DND-41 (cell line): Measurements from ENCODE around the gene WAC.
"Not testable (repeated sequence)": the region's sequence is repeated elsewhere in the genome, so short reads cannot be mapped to it uniquely, and the experiment has no call there.

Source experiments
- ATAC-seq: fragments of 200-7000 bp; cut with Tn5 transposase; 3 replicates; pipeline ENCODE4 v1.9.1; 2021; ENCODE audit warnings: low read depth; ENCODE audit not compliant: insufficient read depth
- DNase-seq: peaks from one replicate; pipeline ENCODE4 v3.0.0-alpha.2; 2020
- H2AFZ ChIP-seq: 2 replicates; pipeline ENCODE4 v1.6.0; 2012; ENCODE audit warnings: low read depth, low read length
- H3K27ac ChIP-seq: 2 replicates; pipeline ENCODE4 v1.5.1; 2012; ENCODE audit warnings: low read length, inconsistent platforms
- H3K27me3 ChIP-seq: fragments of 200-600 bp; sonication (generic); 2 replicates; pipeline ENCODE4 v1.6.0; 2012; ENCODE audit warnings: low read length, mild to moderate bottlenecking, inconsistent platforms; ENCODE audit not compliant: insufficient read depth, poor library complexity
- H3K36me3 ChIP-seq: 2 replicates; pipeline ENCODE4 v1.5.1; 2012; ENCODE audit warnings: low read length, inconsistent platforms; ENCODE audit not compliant: insufficient read depth
- H3K4me1 ChIP-seq: 2 replicates; pipeline ENCODE4 v1.5.1; 2012; ENCODE audit warnings: mild to moderate bottlenecking, low read length; ENCODE audit not compliant: insufficient read depth
- H3K4me2 ChIP-seq: 2 replicates; pipeline ENCODE4 v1.6.0; 2012; ENCODE audit warnings: mild to moderate bottlenecking, moderate library complexity, low read length, inconsistent platforms; ENCODE audit not compliant: insufficient read depth
- H3K4me3 ChIP-seq, 2 experiments: fragments of 200-600 bp in 1 of 2; shearing (Covaris generic) in 1 of 2; 2 replicates each; pipeline ENCODE4 v1.5.1; 2012 to 2016; ENCODE audit warnings: inconsistent platforms in 2 of 2, low read length in 2 of 2, mild to moderate bottlenecking in 2 of 2, low read depth in 1 of 2, moderate library complexity in 1 of 2
- H3K79me2 ChIP-seq: 2 replicates; pipeline ENCODE4 v1.6.0; 2012; ENCODE audit warnings: low read length, inconsistent platforms; ENCODE audit not compliant: insufficient read depth
- H3K9ac ChIP-seq: 2 replicates; pipeline ENCODE4 v1.6.0; 2012; ENCODE audit warnings: low read depth, mild to moderate bottlenecking, inconsistent platforms, low read length, moderate library complexity
- H3K9me3 ChIP-seq: 2 replicates; pipeline ENCODE4 v1.5.1; 2012; ENCODE audit warnings: low read length, moderate library complexity, mild to moderate bottlenecking, inconsistent platforms; ENCODE audit not compliant: insufficient read depth, severe bottlenecking
- H4K20me1 ChIP-seq: 2 replicates; pipeline ENCODE4 v1.6.0; 2012; ENCODE audit warnings: low read length; ENCODE audit not compliant: insufficient read depth
- CTCF ChIP-seq: IDR thresholded peaks from 2 replicates; pipeline ENCODE4 v1.5.1; 2012; ENCODE audit warnings: borderline replicate concordance, low read length, moderate library complexity, mild to moderate bottlenecking; ENCODE audit not compliant: poor library complexity, severe bottlenecking; ENCODE audit errors: extremely low read depth
- EZH2 ChIP-seq: IDR thresholded peaks from 3 replicates; pipeline ENCODE4 v1.6.1; 2012; ENCODE audit warnings: borderline replicate concordance, low read depth, mild to moderate bottlenecking, moderate library complexity, low read length, inconsistent platforms; ENCODE audit not compliant: severe bottlenecking

The WAC gene

GRCh38 chr10:28496017-28496416 is 36.9 kb upstream of the WAC start:
- Histone ChIP-seq H3K79me2 (no peaks in the 10 kb centered on the region), H3K4me3 (no peak overlapping the region), H3K4me1 (no peaks in the 10 kb centered on the region), H3K36me3 (no peaks in the 10 kb centered on the region), H3K27me3 (peaks cover 4% of the 10 kb centered on the region), H2AFZ (no peak overlapping the region), H3K4me2 (no peak overlapping the region), H4K20me1 (no peaks in the 10 kb centered on the region), H3K9me3 (no peaks in the 10 kb centered on the region), H3K27ac (no peak overlapping the region), H3K9ac (no peak overlapping the region)
- DNase-seq (no peak), ATAC-seq (no peak)
- no peak for TF ChIP-seq CTCF
- no peak for TF ChIP-seq EZH2

GRCh38 chr10:28496481-28496961 is 36.4 kb upstream of the WAC start:
- Histone ChIP-seq H3K4me1 (no peaks in the 10 kb centered on the region), H3K27me3 (peaks cover 2% of the 10 kb centered on the region), H2AFZ (no peak overlapping the region), H3K36me3 (no peaks in the 10 kb centered on the region), H4K20me1 (no peaks in the 10 kb centered on the region), H3K4me3 (no peak overlapping the region), H3K4me2 (no peak overlapping the region), H3K79me2 (no peaks in the 10 kb centered on the region), H3K9me3 (no peaks in the 10 kb centered on the region), H3K27ac (no peak overlapping the region), H3K9ac (no peak overlapping the region)
- DNase-seq (no peak), ATAC-seq (no peak)
- TF ChIP-seq CTCF (no peak), EZH2 (no peak)

- TF ChIP-seq EZH2 (no peak), CTCF (no peak)
- no peaks in the 10 kb centered on the region for H3K9me3 ChIP-seq
- no peak overlapping the region for H3K27ac ChIP-seq
- no peaks in the 10 kb centered on the region for H3K79me2 ChIP-seq
- no peak overlapping the region for H3K9ac ChIP-seq
- H3K36me3 ChIP-seq, result no peaks in the 10 kb centered on the region
- H3K27me3 ChIP-seq, result peaks cover under 1% of the 10 kb centered on the region
- H3K4me2 ChIP-seq, result no peak overlapping the region
- no peak for ATAC-seq
- no peaks in the 10 kb centered on the region for H4K20me1 ChIP-seq
- H3K4me1 ChIP-seq, result no peaks in the 10 kb centered on the region
- no peak for DNase-seq
- H2AFZ ChIP-seq, result no peak overlapping the region
- no peak overlapping the region for H3K4me3 ChIP-seq
Observed at GRCh38 chr10:28497313-28498126, 35.4 kb upstream of the WAC start.

GRCh38 chr10:28500203-28500602 is 32.7 kb upstream of the WAC start:
- H3K27ac ChIP-seq, H3K27me3 ChIP-seq, ATAC-seq, H3K4me2 ChIP-seq, H2AFZ ChIP-seq, H3K9ac ChIP-seq, H3K4me3 ChIP-seq, DNase-seq, H3K79me2 ChIP-seq, H4K20me1 ChIP-seq, H3K4me1 ChIP-seq, H3K36me3 ChIP-seq, H3K9me3 ChIP-seq: not testable (repeated sequence)
